GM23338 (cell line): ENCODE measurements around the gene POLD2. TPM values are rescaled to one million over a fixed set of nuclear protein-coding genes. Genes with fewer than 3 reads are reported as not detected.
"Not testable (repeated sequence)": the region's sequence is repeated elsewhere in the genome, so short reads cannot be mapped to it uniquely, and the experiment has no call there.

Experiments
- ATAC-seq: fragments of 200-7000 bp; cut with Tn5 transposase; 3 replicates; pipeline ENCODE4 v1.9.1; 2020
- DNase-seq: peaks from one replicate; pipeline ENCODE4 v3.0.0-alpha.2; 2015; ENCODE audit warnings: low spot score
- H2AFZ ChIP-seq: fragments of 200-600 bp; sonication (generic); 2 replicates; pipeline ENCODE4 v1.8.0; 2016; ENCODE audit warnings: antibody characterized with exemption, mild to moderate bottlenecking, moderate library complexity
- H3F3A ChIP-seq: fragments of 200-600 bp; sonication (generic); replicated peaks from 2 replicates; pipeline ENCODE4 v1.8.0; 2017; ENCODE audit warnings: antibody characterized with exemption, mixed run types, low read depth
- H3K27ac ChIP-seq: fragments of 200-600 bp; sonication (generic); 2 replicates; pipeline ENCODE4 v1.6.1; 2016; ENCODE audit warnings: low read depth
- H3K27me3 ChIP-seq: fragments of 200-600 bp; sonication (generic); 2 replicates; pipeline ENCODE4 v1.8.0; 2016; ENCODE audit warnings: mild to moderate bottlenecking, mixed run types, moderate library complexity; ENCODE audit not compliant: insufficient read depth
- H3K36me3 ChIP-seq: fragments of 200-600 bp; sonication (generic); 2 replicates; pipeline ENCODE4 v1.8.0; 2016; ENCODE audit warnings: mild to moderate bottlenecking; ENCODE audit not compliant: insufficient read depth
- H3K4me1 ChIP-seq: fragments of 200-600 bp; sonication (generic); 2 replicates; pipeline ENCODE4 v1.8.0; 2016; ENCODE audit warnings: mild to moderate bottlenecking, moderate library complexity; ENCODE audit not compliant: insufficient read depth
- H3K4me2 ChIP-seq: fragments of 200-600 bp; sonication (generic); 2 replicates; pipeline ENCODE4 v1.7.1; 2017; ENCODE audit warnings: mixed run types
- H3K4me3 ChIP-seq: fragments of 200-600 bp; sonication (generic); 2 replicates; pipeline ENCODE4 v1.6.1; 2016; ENCODE audit warnings: mixed run types
- H3K79me2 ChIP-seq: fragments of 200-600 bp; sonication (generic); replicated peaks from 2 replicates; pipeline ENCODE4 v1.8.0; 2017; ENCODE audit warnings: mild to moderate bottlenecking; ENCODE audit not compliant: insufficient read depth
- H3K9me2 ChIP-seq: fragments of 200-600 bp; sonication (generic); 2 replicates; pipeline ENCODE4 v1.8.0; 2017; ENCODE audit not compliant: insufficient read depth
- H4K20me1 ChIP-seq: fragments of 200-600 bp; sonication (generic); replicated peaks from 2 replicates; pipeline ENCODE4 v1.8.0; 2017; ENCODE audit warnings: mild to moderate bottlenecking; ENCODE audit not compliant: insufficient read depth
- H3K27ac Mint-ChIP-seq: 2 replicates; pipeline ENCODE4 v1.8.0; 2020; ENCODE audit warnings: inconsistent platforms, mild to moderate bottlenecking, moderate library complexity, mixed read lengths
- H3K27me3 Mint-ChIP-seq: 3 replicates; pipeline ENCODE4 v1.8.0; 2022; ENCODE audit warnings: low read depth, mild to moderate bottlenecking, moderate library complexity, mixed read lengths, inconsistent platforms; ENCODE audit not compliant: insufficient read depth, poor library complexity
- H3K36me3 Mint-ChIP-seq: 3 replicates; pipeline ENCODE4 v1.8.0; 2021; ENCODE audit warnings: low read depth, mild to moderate bottlenecking, inconsistent platforms, moderate library complexity, mixed read lengths
- H3K4me1 Mint-ChIP-seq: 3 replicates; pipeline ENCODE4 v1.8.0; 2020; ENCODE audit warnings: mild to moderate bottlenecking, inconsistent platforms, mixed read lengths
- H3K4me3 Mint-ChIP-seq: 3 replicates; pipeline ENCODE4 v1.8.0; 2021; ENCODE audit warnings: moderate library complexity, mild to moderate bottlenecking, inconsistent platforms, mixed read lengths
- H3K9me3 Mint-ChIP-seq: 3 replicates; pipeline ENCODE4 v1.8.0; 2020; ENCODE audit warnings: moderate library complexity, mild to moderate bottlenecking, inconsistent platforms, mixed read lengths
- EZH2 ChIP-seq: fragments of 200-600 bp; sonication (generic); IDR thresholded peaks from one replicate; pipeline ENCODE4 v1.8.0; 2017; ENCODE audit warnings: antibody characterized with exemption, mild to moderate bottlenecking, low read depth; ENCODE audit not compliant: unreplicated experiment
- POLR2AphosphoS5 ChIP-seq: IDR thresholded peaks from 2 replicates; pipeline ENCODE4 v1.6.1; 2016; ENCODE audit warnings: antibody characterized with exemption, low read depth
- ZNF114 ChIP-seq: fragments of 250-450 bp; sonication (Bioruptor Pico); IDR thresholded peaks from 2 replicates; pipeline ENCODE4 v1.5.0; 2020; ENCODE audit warnings: mild to moderate bottlenecking, moderate library complexity
- ZNF331 ChIP-seq: fragments of 250-450 bp; sonication (Bioruptor Pico); IDR thresholded peaks from 2 replicates; pipeline ENCODE4 v1.5.0; 2020; ENCODE audit warnings: low read depth, mild to moderate bottlenecking, moderate library complexity
- ZNF462 ChIP-seq: fragments of 250-450 bp; sonication (Bioruptor Pico); IDR thresholded peaks from 2 replicates; pipeline ENCODE4 v1.5.0; 2020; ENCODE audit warnings: mild to moderate bottlenecking, moderate library complexity
- polyA plus RNA-seq: library from polyadenylated mRNA; unstranded; fragments of >200 nt; fragmentation: Nextera tagmentation; extraction: Ambion mirVana; gene quantifications from 2 replicates; pipeline ENCODE4 v1.2.1, GENCODE V29; 2016
- total RNA-seq: library from RNA; depleted of rRNA; stranded (reverse); fragments of >200 nt; shearing (Covaris generic); gene quantifications from 2 replicates; pipeline ENCODE4 v1.2.3, GENCODE V29; 2014

The POLD2 gene
- total and polyA plus RNA-seq, 2 experiments from 2014 or later: 101 to 127 TPM

GRCh38 chr7:44127161-44127560 lies 3.8 kb upstream of the POLD2 start (continued):
- TF ChIP-seq ZNF462 (CRISPR knock-in tag) (no peak), ZNF114 (CRISPR knock-in tag) (no peak), POLR2AphosphoS5 (no peak), ZNF331 (CRISPR knock-in tag) (no peak)

- H3K27ac Mint-ChIP-seq, DNase-seq, ATAC-seq, H3K36me3 Mint-ChIP-seq, H3K27ac ChIP-seq, H4K20me1 ChIP-seq, H3K9me2 ChIP-seq, H3K36me3 ChIP-seq, H3K4me2 ChIP-seq, H3K4me3 ChIP-seq, H2AFZ ChIP-seq, H3F3A ChIP-seq, H3K4me3 Mint-ChIP-seq: not testable (repeated sequence)
- Histone ChIP-seq H3K79me2 (peaks cover 15% of the 10 kb centered on the region), H3K27me3 (peaks cover 12% of the 10 kb centered on the region), H3K4me1 (peaks cover 13% of the 10 kb centered on the region; the same call in 1 of the 2 replicates)
- peaks cover 10% of the 10 kb centered on the region for H3K9me3 Mint-ChIP-seq
- peaks cover 16% of the 10 kb centered on the region for H3K27me3 Mint-ChIP-seq
- H3K4me1 Mint-ChIP-seq: peaks cover 13% of the 10 kb centered on the region
Measured at GRCh38 chr7:44126574-44126973, 3.2 kb upstream of the POLD2 start.

- H3K36me3 Mint-ChIP-seq: peaks cover 22% of the 10 kb centered on the region
- no peaks in the 10 kb centered on the region; the same call in 1 of the 2 replicates for H4K20me1 ChIP-seq
- H3K4me3 Mint-ChIP-seq: no peak overlapping the region
- TF ChIP-seq ZNF114 (CRISPR knock-in tag) (no peak), ZNF462 (CRISPR knock-in tag) (no peak), EZH2 (no peak)
Measured at GRCh38 chr7:44124822-44125202, 1.5 kb upstream of the POLD2 start.

More at GRCh38 chr7:44124822-44125202, 1.5 kb upstream of the POLD2 start:
- Histone ChIP-seq H3K27ac (no peak overlapping the region), H3K36me3 (peaks cover 12% of the 10 kb centered on the region; the same call in 1 of the 2 replicates), H3K4me1 (peaks cover 15% of the 10 kb centered on the region; the same call in 1 of the 2 replicates), H3K79me2 (peaks cover 24% of the 10 kb centered on the region), H2AFZ (no peak overlapping the region), H3K27me3 (peaks cover 12% of the 10 kb centered on the region), H3K4me3 (no peak overlapping the region), H3F3A (no peaks in the 10 kb centered on the region), H3K9me2 (no peaks in the 10 kb centered on the region), H3K4me2 (no peak overlapping the region)
- peaks cover 11% of the 10 kb centered on the region for H3K4me1 Mint-ChIP-seq
- ATAC-seq (no peak), DNase-seq (no peak)
- H3K27me3 Mint-ChIP-seq: peaks cover 12% of the 10 kb centered on the region
- peaks cover 10% of the 10 kb centered on the region for H3K9me3 Mint-ChIP-seq
- H3K27ac Mint-ChIP-seq: no peak overlapping the region
